ENCODE data around the gene TPT1. TPM values are rescaled to one million over a fixed set of nuclear protein-coding genes. Genes with fewer than 3 reads are reported as not detected.
A peak's percentile ranks its signal among the peaks of the same experiment; 100 is the strongest.

TPT1 gene
- total and polyA plus RNA-seq, 9 of the 15 experiments (the other 6 are each of a cell fraction or from before 2014, with no cell fraction given) = 602 to 2,508 (median 1,784) TPM

DNA sequence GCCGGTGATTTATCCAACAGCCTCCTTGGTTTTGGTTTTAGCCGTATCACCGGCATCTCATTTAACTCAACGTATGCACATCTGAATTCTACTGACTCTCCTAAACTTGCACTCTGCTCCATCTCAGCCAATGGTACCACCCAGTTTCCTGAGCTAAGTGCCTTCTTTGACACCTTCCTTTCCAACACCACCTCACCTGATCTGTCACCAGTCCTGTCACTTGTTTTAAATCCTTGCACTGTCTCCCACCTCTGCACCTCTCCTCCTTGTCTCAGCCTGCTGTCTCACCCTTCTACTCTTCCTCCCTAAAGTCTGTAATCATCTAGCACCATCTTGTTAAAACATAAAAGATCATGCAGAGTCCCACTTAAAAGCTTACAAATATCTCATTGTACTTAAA lies 28.1 kb upstream of the TPT1 start (continued):
- TF ChIP-seq ZNF280A (IDR thresholded peaks at IDR 0.05; ENCODE audit: low read depth, partially characterized antibody) (no peak), NELFE (IDR thresholded peaks at IDR 0.05; ENCODE audit: insufficient read depth, insufficient read length) (no peak), HLTF (IDR thresholded peaks at IDR 0.05) (no peak)

DNA sequence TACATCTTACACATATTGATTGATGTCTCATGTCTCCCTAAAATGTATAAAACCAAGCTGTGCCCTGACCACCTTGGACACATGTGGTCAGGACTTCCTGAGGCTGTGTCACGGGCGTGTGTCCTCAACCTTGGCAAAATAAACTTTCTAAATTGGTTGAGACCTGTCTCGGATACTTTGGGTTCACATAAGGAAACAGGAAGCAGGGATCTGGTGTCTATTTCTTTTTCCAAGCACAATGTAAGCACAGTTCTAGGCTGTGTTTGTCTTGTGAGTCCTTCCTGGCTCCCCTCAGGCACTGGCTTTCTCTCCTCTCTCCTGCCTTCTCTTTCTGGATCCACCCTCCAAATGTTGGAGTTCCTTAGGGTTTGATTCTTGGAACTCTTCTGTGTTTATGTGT lies 27.6 kb upstream of the TPT1 start:
- Histone ChIP-seq H3K36me3 (ENCODE audit: control insufficient read depth, insufficient read depth, low read length) (no peaks in the 10 kb centered on the region), H3K4me1 (replicated peaks in 1 of 2; ENCODE audit: control insufficient read depth in 2 of 2, insufficient read depth in 2 of 2, low read length in 2 of 2) (peaks cover 9 to 16% of the 10 kb centered on the region in 2 experiments; a peak in 4 of 5 replicates), H3K9me1 (ENCODE audit: control insufficient read depth, insufficient read depth, low read length) (no peaks in the 10 kb centered on the region), H3K9me3 (replicated peaks; ENCODE audit: control insufficient read depth, insufficient read depth, low read depth, low read length) (no peaks in the 10 kb centered on the region), H3K27me3 (ENCODE audit: control insufficient read depth in 2 of 2, insufficient read depth in 2 of 2, low read length in 2 of 2) (no peaks in the 10 kb centered on the region), H3K9ac (ENCODE audit: insufficient read depth in 1 of 2, low read depth in 2 of 2, low read length in 2 of 2) (no peak overlapping the region), H3K27ac (ENCODE audit: extremely low read depth, low read depth, low read length) (no peak overlapping the region), H3K4me3 (no peak overlapping the region), H3K4me2 (ENCODE audit: insufficient read depth, low read length) (no peak overlapping the region), H2AFZ (ENCODE audit: low read depth, low read length) (no peak overlapping the region), H4K20me1 (replicated peaks; ENCODE audit: control insufficient read depth, insufficient read depth, low read length) (no peaks in the 10 kb centered on the region), H3K79me2 (ENCODE audit: control insufficient read depth, insufficient read depth, low read length) (no peaks in the 10 kb centered on the region)
- no peak for ATAC-seq
- BruUV-seq (replicated peaks) = no TSS peak
- whole genome bisulfite sequencing (ENCODE audit: insufficient coverage, low coverage, missing lambda C conversion rate) = no CpG with 5 or more reads among the region's 3 CpGs
- in situ Hi-C loops (cut with MboI) = loop anchor here (25.0 kb wide), 1 partner anchor 344 kb away; the partner anchor contains the start of gene CBY2
- TF ChIP-seq GATA2 (CRISPR knock-in tag; IDR thresholded peaks at IDR 0.05) = no peak
- TF ChIP-seq, protein P1, sequence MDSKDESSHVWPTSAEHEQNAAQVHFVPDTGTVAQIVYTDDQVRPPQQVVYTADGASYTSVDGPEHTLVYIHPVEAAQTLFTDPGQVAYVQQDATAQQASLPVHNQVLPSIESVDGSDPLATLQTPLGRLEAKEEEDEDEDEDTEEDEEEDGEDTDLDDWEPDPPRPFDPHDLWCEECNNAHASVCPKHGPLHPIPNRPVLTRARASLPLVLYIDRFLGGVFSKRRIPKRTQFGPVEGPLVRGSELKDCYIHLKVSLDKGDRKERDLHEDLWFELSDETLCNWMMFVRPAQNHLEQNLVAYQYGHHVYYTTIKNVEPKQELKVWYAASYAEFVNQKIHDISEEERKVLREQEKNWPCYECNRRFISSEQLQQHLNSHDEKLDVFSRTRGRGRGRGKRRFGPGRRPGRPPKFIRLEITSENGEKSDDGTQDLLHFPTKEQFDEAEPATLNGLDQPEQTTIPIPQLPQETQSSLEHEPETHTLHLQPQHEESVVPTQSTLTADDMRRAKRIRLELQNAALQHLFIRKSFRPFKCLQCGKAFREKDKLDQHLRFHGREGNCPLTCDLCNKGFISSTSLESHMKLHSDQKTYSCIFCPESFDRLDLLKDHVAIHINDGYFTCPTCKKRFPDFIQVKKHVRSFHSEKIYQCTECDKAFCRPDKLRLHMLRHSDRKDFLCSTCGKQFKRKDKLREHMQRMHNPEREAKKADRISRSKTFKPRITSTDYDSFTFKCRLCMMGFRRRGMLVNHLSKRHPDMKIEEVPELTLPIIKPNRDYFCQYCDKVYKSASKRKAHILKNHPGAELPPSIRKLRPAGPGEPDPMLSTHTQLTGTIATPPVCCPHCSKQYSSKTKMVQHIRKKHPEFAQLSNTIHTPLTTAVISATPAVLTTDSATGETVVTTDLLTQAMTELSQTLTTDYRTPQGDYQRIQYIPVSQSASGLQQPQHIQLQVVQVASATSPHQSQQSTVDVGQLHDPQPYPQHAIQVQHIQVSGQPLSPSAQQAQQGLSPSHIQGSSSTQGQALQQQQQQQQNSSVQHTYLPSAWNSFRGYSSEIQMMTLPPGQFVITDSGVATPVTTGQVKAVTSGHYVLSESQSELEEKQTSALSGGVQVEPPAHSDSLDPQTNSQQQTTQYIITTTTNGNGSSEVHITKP (IDR thresholded peaks at IDR 0.05; ENCODE audit: partially characterized antibody) = peak; percentile 34
- TF ChIP-seq CBX1 (IDR thresholded peaks at IDR 0.05; ENCODE audit: low read depth) = no peak
- no peak for FAIRE-seq
- ChIA-PET CTCF (ENCODE audit: low intra/inter-chr PET ratio) (no interaction called here), POLR2A (interaction anchor here (0.6 kb wide), 1 partner anchor 135 kb away, joined by 5 read pairs; no protein-coding TSS in a partner anchor)
- no peak for DNase-seq (ENCODE audit: extremely low read depth in 1 of 4, low spot score in 3 of 4)
- intact Hi-C loops (cut with micrococcal nuclease) = no loop called here
